HuH-7 (cell line): Measurements from ENCODE around the gene TCOF1.

Source experiments
- DNase-seq: peaks from one replicate; pipeline ENCODE4 v3.0.0; 2011; ENCODE audit warnings: low spot score

Gene TCOF1

GRCh38 chr5:150357326-150358260, at the start of gene TCOF1:
Gene TCOF1, plus strand, starts transcription at chr5:150357697. Its CDS starts 50 bp downstream, at chr5:150357747.
- peak; percentile 86 for DNase-seq

- no peak for DNase-seq
These were observed 48.2 kb upstream of the TCOF1 start for GRCh38 chr5:150309101-150309885.

GRCh38 chr5:150309886-150310239, 47.6 kb upstream of the TCOF1 start:
- DNase-seq, result no peak

GRCh38 chr5:150310246-150310645, 47.3 kb upstream of the TCOF1 start:
- DNase-seq, result no peak

- DNase-seq, result no peak
These were observed 46.3 kb upstream of the TCOF1 start for GRCh38 chr5:150311015-150311692.

GRCh38 chr5:150312518-150312917, 45.0 kb upstream of the TCOF1 start:
- DNase-seq, result no peak

GRCh38 chr5:150313501-150313900, 44.0 kb upstream of the TCOF1 start:
- DNase-seq, result no peak

GRCh38 chr5:150313921-150314716, 43.4 kb upstream of the TCOF1 start:
- no peak for DNase-seq

- no peak for DNase-seq
These were observed 42.3 kb upstream of the TCOF1 start for GRCh38 chr5:150315245-150315644.

- DNase-seq, result no peak
These were observed 41.2 kb upstream of the TCOF1 start for GRCh38 chr5:150316320-150316719.

GRCh38 chr5:150317048-150318003, 40.2 kb upstream of the TCOF1 start:
- DNase-seq, result no peak

- DNase-seq, result no peak
These were observed 38.6 kb upstream of the TCOF1 start for GRCh38 chr5:150318613-150319483.

GRCh38 chr5:150319484-150319790, 38.1 kb upstream of the TCOF1 start:
- no peak for DNase-seq

- no peak for DNase-seq
These were observed 37.4 kb upstream of the TCOF1 start for GRCh38 chr5:150320044-150320613.

- DNase-seq, result no peak
These were observed 36.3 kb upstream of the TCOF1 start for GRCh38 chr5:150321211-150321610.

- DNase-seq, result no peak
These were observed 35.7 kb upstream of the TCOF1 start for GRCh38 chr5:150321784-150322183.

- no peak for DNase-seq
These were observed 35.3 kb upstream of the TCOF1 start for GRCh38 chr5:150322202-150322601.

- no peak for DNase-seq
These were observed 34.4 kb upstream of the TCOF1 start for GRCh38 chr5:150323092-150323491.

- DNase-seq, result no peak
These were observed 33.7 kb upstream of the TCOF1 start for GRCh38 chr5:150323819-150324218.
